GM12892 (cell line): Measurements from ENCODE around the gene C1orf122.

Experiments
- POLR2A ChIP-seq: IDR thresholded peaks from 2 replicates; pipeline ENCODE4 v1.6.1; 2011; ENCODE audit warnings: low read depth, low read length, control low read depth
- POLR2AphosphoS5 ChIP-seq: IDR thresholded peaks from 2 replicates; pipeline ENCODE4 v1.6.1; 2011; ENCODE audit warnings: low read depth, low read length, control low read depth

DNA sequence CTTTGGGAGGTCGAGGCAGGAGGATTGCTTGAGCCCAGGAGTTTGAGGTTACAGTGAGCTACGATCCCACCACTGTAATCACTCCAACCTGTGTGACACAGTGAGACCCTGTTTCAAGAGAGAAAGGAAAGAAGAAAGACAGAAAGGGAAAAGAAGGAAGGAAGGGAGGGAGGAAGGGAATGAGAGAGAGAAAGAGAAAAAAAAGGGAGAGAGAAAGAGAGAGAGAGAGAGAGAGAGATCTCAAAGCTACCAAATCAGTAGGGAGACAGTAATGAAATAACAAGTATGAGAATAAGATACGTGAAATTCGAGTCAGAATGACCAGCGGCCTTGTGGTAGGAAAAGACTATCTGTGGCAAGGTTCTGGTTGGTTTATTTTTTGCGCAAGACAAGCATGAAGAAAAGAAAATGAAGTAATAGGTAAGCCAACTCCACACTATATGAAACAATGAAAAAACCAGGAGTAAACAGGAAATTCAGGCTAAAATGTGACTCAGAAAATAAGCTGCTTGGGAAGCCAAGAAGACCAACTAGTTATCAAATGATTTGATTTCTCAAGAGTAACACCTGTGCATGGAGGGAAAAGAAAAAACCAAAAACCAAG lies 42.9 kb downstream of the C1orf122 start:
- TF ChIP-seq POLR2A (no peak), POLR2AphosphoS5 (no peak)
